Measurements from ENCODE around the gene ZNF778.

DNA sequence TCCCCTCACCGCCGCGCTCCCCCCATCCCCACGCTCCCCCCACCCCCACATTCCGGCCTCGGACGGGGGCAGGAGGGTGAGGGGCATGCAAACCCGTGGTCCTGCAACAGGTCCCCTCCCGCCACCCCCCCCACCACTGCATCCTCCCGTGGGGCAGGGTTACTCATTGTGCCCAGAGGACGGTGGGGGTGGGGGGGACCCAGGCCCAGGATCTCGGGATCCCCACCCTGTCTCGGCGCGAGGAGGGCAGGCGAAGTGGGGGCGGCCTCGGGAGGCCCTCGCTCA, 25.7 kb upstream of the ZNF778 start:
- TF ChIP-seq CTCF (IDR thresholded peaks at IDR 0.05; ENCODE audit: insufficient read depth, low read length, poor library complexity, severe bottlenecking): no peak
- no peak for TF ChIP-seq EZH2phosphoT487 (conservative IDR thresholded peaks at IDR 0.05; ENCODE audit: low read length)
